GM18508 (cell line): ENCODE measurements around the gene TIMP2.
"Not testable (repeated sequence)": the region's sequence is repeated elsewhere in the genome, so short reads cannot be mapped to it uniquely, and the experiment has no call there.

Source experiments
- ATAC-seq: cut with Tn5 transposase; IDR thresholded peaks from one replicate; pipeline ENCODE4 v1.9.1; 2021; ENCODE audit warnings: moderate number of reproducible peaks; ENCODE audit not compliant: insufficient read depth, unreplicated experiment

Gene TIMP2

GRCh38 chr17:78957128-78957527 is 31.9 kb upstream of the TIMP2 start:
- ATAC-seq, result no peak

GRCh38 chr17:78956254-78956653 is 31.1 kb upstream of the TIMP2 start:
- no peak for ATAC-seq

- no peak for ATAC-seq
Observed at GRCh38 chr17:78954684-78955083, 29.5 kb upstream of the TIMP2 start.

DNA sequence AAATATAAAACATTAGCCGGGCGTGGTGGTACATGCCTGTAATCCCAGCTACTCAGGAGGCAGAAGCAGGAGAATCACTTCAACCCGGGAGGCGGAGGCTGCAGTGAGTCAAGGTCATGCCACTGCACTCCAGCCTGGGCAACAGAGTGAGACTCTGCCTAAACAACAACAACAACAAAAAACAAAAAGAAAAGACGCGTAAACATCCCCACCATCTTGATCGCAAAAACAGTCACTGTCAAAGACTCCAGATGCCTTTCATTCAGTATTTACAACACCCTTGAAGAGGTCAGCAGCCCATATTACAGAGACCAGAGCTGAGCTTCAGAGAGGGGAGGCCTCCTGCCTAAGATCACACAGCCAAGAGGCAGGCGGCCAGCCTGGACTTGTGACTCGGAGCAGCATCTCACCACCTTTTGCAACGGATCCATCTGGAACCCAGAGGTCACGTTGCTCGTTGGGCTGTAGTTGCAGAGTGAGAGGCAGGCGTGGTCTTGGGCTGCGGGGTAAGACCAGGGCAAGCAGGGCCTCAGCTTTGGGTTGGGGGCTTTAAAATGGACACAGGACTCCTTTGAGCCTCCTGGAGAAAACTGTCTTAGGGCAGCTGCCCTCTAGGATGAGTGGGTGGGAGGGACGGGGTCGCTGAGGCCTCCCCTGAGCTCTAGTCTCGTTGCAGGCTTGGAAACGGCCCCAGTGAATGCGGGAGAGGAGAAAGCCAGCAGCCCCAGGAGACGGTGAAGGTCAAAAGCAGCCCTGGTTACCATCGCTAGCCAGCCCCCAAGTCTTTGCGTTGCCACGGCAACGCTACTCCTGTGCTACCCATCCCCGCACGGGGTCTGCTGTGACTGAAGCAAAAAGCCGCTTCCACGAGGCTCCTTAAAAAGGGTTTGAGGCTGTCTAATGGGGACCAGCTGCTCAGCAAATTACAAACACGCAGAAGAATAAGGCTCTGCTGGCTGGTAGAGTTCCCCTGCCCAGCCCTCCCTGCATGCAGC is 28.5 kb upstream of the TIMP2 start:
- no peak for ATAC-seq

DNA sequence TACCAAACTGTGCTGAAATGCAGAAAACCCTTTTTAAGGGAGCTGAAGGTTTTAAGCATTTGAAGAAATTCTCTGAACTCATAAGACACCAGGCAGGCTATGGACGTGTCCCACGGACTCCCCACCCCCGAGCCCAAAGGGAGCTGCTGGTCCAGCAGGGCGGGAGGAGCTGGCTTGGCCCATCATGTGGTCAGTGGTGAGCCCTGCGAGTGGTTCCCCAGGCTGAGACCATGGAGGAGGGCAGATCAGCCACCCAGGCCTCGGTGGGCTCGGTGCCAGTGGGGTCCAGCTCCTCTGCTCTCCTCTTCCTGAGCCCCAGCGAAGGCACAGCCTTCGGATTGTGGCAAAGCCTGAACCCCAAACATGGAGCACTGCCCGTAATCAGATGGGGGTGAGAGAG is 27.5 kb upstream of the TIMP2 start:
- no peak for ATAC-seq

GRCh38 chr17:78951967-78952551 is 26.9 kb upstream of the TIMP2 start:
- ATAC-seq, result no peak

DNA sequence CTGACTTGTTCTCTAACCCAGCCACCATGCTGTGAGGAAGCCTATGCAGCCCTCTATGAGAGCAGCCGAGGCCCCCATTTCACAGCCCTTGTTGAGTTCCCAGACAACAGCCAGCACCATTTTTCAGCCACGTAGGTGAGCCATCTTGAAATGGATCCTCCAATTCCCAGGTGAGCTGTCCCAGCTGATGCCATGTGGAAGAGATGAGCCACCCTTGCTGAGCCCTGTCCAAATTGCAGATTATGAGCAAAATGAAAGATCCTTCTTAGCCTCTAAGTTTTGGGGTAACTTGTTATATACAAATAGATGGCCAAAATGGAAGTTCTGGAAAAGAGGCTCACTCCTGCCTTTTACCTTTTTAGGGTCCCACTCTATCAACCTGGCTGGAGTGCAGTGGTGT is 25.7 kb upstream of the TIMP2 start:
- no peak for ATAC-seq

GRCh38 chr17:78947235-78948149 is 22.3 kb upstream of the TIMP2 start:
- no peak for ATAC-seq

GRCh38 chr17:78946631-78947030 is 21.4 kb upstream of the TIMP2 start:
- ATAC-seq, result no peak

GRCh38 chr17:78946131-78946530 is 20.9 kb upstream of the TIMP2 start:
- ATAC-seq, result no peak

DNA sequence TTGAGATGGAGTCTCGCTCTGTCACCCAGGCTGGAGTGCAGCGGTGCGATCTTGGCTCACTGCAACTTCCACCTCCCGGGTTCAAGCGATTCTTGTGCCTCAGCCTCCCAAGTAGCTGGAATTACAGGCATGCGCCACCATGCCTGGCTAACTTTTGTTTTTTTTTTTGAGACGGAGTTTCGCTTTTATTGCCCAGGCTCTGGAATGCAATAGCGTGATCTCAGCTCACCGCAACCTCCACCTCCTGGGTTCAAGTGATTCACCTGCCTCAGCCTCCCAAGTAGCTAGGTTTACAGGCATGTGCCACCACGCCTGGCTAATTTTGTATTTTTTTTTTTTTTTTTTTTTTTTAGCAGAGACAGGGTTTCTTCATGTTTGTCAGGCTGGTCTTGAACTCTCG is 20.3 kb upstream of the TIMP2 start:
- not testable (repeated sequence) for ATAC-seq

- ATAC-seq, result no peak
Observed at GRCh38 chr17:78944956-78945355, 19.8 kb upstream of the TIMP2 start.

DNA sequence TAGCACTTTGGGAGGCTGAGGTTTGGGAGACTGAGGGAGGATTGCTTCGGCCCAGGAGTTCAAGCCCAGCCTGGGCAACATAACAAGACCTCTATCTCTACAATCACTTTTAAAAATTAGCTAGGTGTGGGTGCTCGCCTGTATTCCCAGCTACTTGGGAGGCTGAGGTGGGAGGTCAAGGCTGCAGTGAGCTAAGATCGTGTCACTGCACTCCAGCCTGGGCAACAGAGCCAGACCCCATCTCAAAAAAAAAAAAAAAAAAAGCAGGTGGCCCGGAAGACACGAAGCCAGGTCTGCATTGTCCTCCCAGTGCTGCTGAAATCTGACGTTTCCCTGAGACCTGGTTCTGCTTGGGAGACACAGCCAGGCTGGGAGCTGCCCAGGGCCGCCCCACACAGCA is 18.8 kb upstream of the TIMP2 start:
- no peak for ATAC-seq

GRCh38 chr17:78940708-78941107 is 15.5 kb upstream of the TIMP2 start:
- no peak for ATAC-seq

- ATAC-seq, result no peak
Observed at GRCh38 chr17:78940258-78940657, 15.1 kb upstream of the TIMP2 start.

DNA sequence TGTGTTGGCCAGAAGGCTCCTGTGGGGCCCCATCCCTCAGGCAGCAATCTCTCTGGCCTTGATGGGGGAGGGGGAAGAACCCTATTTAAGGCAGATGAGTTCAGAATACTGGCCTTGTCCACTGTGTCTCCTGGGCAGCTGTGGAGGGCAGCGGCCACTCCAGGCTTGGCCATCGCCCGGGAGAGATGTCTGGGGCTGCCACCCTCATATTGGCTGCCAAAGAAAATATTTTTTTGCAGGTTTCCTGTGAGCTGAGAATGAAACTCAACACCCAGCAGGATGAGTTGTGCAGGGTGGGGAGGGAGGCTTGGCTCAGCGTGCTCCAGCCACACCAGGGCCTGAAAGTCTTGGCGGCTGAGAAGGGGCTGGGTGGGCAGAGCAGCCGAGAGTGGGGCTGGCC is 14.4 kb upstream of the TIMP2 start:
- ATAC-seq, result no peak

DNA sequence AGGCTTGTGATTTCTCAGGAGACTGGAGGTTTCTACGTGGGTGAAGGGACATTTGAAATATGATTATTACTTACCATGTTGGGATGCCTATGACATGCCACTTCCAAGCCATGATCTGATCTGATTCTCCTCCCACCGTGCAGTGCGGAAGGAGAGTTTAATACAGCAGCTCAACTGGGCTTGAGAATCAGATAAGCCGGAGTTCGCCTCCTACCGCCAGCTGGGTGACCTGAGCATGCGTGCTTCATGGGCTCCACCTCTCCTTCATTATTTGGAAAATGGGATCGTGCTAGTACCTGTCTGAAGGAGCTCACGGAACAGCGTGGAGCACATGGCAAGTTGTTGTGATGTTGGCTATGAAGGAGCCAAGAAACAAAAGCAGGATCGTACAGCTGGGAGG is 12.4 kb upstream of the TIMP2 start:
- ATAC-seq, result no peak

- no peak for ATAC-seq
Observed at GRCh38 chr17:78935419-78936323, 10.5 kb upstream of the TIMP2 start.

GRCh38 chr17:78934681-78935418 is 9.7 kb upstream of the TIMP2 start:
- ATAC-seq, result no peak
